ENCODE results near the gene NHSL2.

- TF ChIP-seq EZH2 (IDR thresholded peaks at IDR 0.05; ENCODE audit: borderline replicate concordance, low read depth, low read length, severe bottlenecking), result no peak
- TF ChIP-seq, protein P1, sequence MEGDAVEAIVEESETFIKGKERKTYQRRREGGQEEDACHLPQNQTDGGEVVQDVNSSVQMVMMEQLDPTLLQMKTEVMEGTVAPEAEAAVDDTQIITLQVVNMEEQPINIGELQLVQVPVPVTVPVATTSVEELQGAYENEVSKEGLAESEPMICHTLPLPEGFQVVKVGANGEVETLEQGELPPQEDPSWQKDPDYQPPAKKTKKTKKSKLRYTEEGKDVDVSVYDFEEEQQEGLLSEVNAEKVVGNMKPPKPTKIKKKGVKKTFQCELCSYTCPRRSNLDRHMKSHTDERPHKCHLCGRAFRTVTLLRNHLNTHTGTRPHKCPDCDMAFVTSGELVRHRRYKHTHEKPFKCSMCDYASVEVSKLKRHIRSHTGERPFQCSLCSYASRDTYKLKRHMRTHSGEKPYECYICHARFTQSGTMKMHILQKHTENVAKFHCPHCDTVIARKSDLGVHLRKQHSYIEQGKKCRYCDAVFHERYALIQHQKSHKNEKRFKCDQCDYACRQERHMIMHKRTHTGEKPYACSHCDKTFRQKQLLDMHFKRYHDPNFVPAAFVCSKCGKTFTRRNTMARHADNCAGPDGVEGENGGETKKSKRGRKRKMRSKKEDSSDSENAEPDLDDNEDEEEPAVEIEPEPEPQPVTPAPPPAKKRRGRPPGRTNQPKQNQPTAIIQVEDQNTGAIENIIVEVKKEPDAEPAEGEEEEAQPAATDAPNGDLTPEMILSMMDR (IDR thresholded peaks at IDR 0.05; ENCODE audit: borderline replicate concordance, extremely low read depth, low read length, poor library complexity, severe bottlenecking), result no peak
Observed at GRCh38 chrX:72086995-72087394, 176.3 kb downstream of the NHSL2 start.

Data from DND-41 (cell line).